Left ventricle myocardium inferior (tissue), 1 donor: Measurements from ENCODE around the gene CLCN1. TPM values are rescaled to one million over a fixed set of nuclear protein-coding genes. Genes with fewer than 3 reads are reported as not detected.
A peak's percentile ranks its signal among the peaks of the same experiment; 100 is the strongest.

Experiments
- DNase-seq: peaks from one replicate; pipeline ENCODE4 v3.0.0-alpha.2; 2020
- H3K27ac ChIP-seq: fragments of 200-600 bp; replicated peaks from 2 replicates; pipeline ENCODE4 v1.8.0; 2021
- H3K27me3 ChIP-seq: fragments of 200-600 bp; 2 replicates; pipeline ENCODE4 v1.8.0; 2021; ENCODE audit warnings: low read depth
- H3K36me3 ChIP-seq: fragments of 200-600 bp; 2 replicates; pipeline ENCODE4 v1.8.0; 2021
- H3K4me1 ChIP-seq: fragments of 200-600 bp; 2 replicates; pipeline ENCODE4 v1.8.0; 2021
- H3K4me3 ChIP-seq: fragments of 200-600 bp; 2 replicates; pipeline ENCODE4 v1.8.0; 2021; ENCODE audit warnings: mild to moderate bottlenecking, moderate library complexity
- H3K9me3 ChIP-seq: fragments of 200-600 bp; replicated peaks from 2 replicates; pipeline ENCODE4 v1.8.0; 2021
- CTCF ChIP-seq: fragments of 200-600 bp; IDR thresholded peaks from 2 replicates; pipeline ENCODE4 v1.8.0; 2021; ENCODE audit warnings: antibody characterized with exemption, mild to moderate bottlenecking, borderline replicate concordance
- intact Hi-C: fragments of 100-400 bp; cut with micrococcal nuclease; formaldehyde crosslinking; loops from one replicate; pipeline ENCODE4 v1.11.0; 2022
- total RNA-seq: library from RNA; stranded (reverse); fragmentation: NEBNext Ultra II Directional; extraction: Animal tissue kit (Norgen Biotek cat#: 25700); gene quantifications from one replicate; pipeline ENCODE4 v1.2.1, GENCODE V29; 2021
- donor health status: DM: no; HTN: yes; CAD: no; lungs with severe emphysema.

The CLCN1 gene
- total RNA-seq, 1 donor from 2014 or later = not detected

- Histone ChIP-seq H3K4me3 (peak overlapping the region; percentile 68), H3K27ac (no peak overlapping the region), H3K36me3 (no peaks in the 10 kb centered on the region), H3K9me3 (no peaks in the 10 kb centered on the region), H3K4me1 (peaks cover 19% of the 10 kb centered on the region), H3K27me3 (peaks cover 86% of the 10 kb centered on the region)
- TF ChIP-seq CTCF = no peak
- intact Hi-C loops = loop anchor here (10.0 kb wide), 1 partner anchor 52 kb away; no protein-coding TSS in a partner anchor
- no peak for DNase-seq
Measured at GRCh38 chr7:143363016-143363937, 47.4 kb downstream of the CLCN1 start.

- no peak overlapping the region for H3K27ac ChIP-seq
- peaks cover 3% of the 10 kb centered on the region for H3K4me1 ChIP-seq
- no peak overlapping the region for H3K4me3 ChIP-seq
- H3K9me3 ChIP-seq = no peaks in the 10 kb centered on the region
- DNase-seq = no peak
- peaks cover 53% of the 10 kb centered on the region for H3K27me3 ChIP-seq
- TF ChIP-seq CTCF = no peak
- H3K36me3 ChIP-seq = no peaks in the 10 kb centered on the region
- intact Hi-C loops = loop anchor here (10.0 kb wide), 1 partner anchor 47 kb away; no protein-coding TSS in a partner anchor
Measured at GRCh38 chr7:143367972-143368371, 52.1 kb downstream of the CLCN1 start.

GRCh38 chr7:143368387-143368786, 52.5 kb downstream of the CLCN1 start:
- Histone ChIP-seq H3K4me3 (no peak overlapping the region), H3K27me3 (peaks cover 49% of the 10 kb centered on the region), H3K9me3 (no peaks in the 10 kb centered on the region), H3K4me1 (no peaks in the 10 kb centered on the region), H3K27ac (no peak overlapping the region), H3K36me3 (no peaks in the 10 kb centered on the region)
- no peak for TF ChIP-seq CTCF
- no peak for DNase-seq
- intact Hi-C loops = loop anchor here (10.0 kb wide), 1 partner anchor 46 kb away; no protein-coding TSS in a partner anchor

GRCh38 chr7:143369678-143370651, 54.1 kb downstream of the CLCN1 start:
- no peak for TF ChIP-seq CTCF

GRCh38 chr7:143372070-143372469, 56.2 kb downstream of the CLCN1 start:
- peak; percentile 58 for DNase-seq
- Histone ChIP-seq H3K4me1 (no peaks in the 10 kb centered on the region), H3K27me3 (peaks cover 20% of the 10 kb centered on the region), H3K4me3 (no peak overlapping the region), H3K36me3 (no peaks in the 10 kb centered on the region), H3K9me3 (no peaks in the 10 kb centered on the region), H3K27ac (no peak overlapping the region)
- intact Hi-C loops = no loop called here
- no peak for TF ChIP-seq CTCF

More at GRCh38 chr7:143369678-143370651, 54.1 kb downstream of the CLCN1 start:
- Histone ChIP-seq H3K4me3 (no peak overlapping the region), H3K27ac (no peak overlapping the region), H3K27me3 (peaks cover 33% of the 10 kb centered on the region), H3K9me3 (no peaks in the 10 kb centered on the region), H3K36me3 (no peaks in the 10 kb centered on the region), H3K4me1 (no peaks in the 10 kb centered on the region)
- DNase-seq = no peak
- intact Hi-C loops = loop anchor here (10.0 kb wide), 1 partner anchor 45 kb away; no protein-coding TSS in a partner anchor
